ENCODE data around the gene DCLRE1B.

DNA sequence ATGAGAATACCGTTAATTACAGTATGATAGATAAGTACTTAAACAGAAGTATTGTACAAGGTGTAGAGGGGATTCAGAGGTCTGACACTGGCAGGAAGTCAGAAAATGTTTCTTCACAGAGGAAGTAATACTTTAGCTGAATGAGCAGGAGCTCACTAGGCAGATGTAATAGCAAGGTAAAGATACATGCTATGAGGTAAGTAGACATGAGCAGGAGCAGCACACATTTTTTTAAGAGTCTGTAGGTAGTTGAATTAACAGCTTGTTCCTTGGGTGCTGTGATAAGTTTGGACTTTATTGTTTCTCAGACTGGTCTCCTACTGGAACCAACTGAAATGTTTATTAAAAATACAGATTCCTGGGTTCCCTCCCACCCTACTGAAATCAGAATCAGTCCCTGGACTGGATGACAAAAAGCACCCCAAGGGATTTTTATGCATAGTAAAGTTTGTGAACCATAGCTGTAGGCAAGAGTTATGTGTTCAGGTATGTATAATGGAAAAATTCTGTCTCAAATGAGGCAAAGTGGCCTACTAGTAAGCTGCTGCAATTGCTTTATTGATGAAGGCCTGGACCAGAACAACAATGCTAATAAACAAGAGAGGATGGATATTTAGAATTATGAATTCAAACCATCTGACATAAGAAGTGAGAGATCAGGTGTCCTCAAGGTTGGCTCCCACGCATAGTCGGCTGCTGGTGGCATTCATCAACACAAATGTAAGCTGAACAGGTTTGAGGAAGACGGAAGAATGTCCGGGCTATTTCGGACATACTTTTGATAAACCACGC lies 1.4 kb upstream of the DCLRE1B start:
- TF ChIP-seq, protein P1, sequence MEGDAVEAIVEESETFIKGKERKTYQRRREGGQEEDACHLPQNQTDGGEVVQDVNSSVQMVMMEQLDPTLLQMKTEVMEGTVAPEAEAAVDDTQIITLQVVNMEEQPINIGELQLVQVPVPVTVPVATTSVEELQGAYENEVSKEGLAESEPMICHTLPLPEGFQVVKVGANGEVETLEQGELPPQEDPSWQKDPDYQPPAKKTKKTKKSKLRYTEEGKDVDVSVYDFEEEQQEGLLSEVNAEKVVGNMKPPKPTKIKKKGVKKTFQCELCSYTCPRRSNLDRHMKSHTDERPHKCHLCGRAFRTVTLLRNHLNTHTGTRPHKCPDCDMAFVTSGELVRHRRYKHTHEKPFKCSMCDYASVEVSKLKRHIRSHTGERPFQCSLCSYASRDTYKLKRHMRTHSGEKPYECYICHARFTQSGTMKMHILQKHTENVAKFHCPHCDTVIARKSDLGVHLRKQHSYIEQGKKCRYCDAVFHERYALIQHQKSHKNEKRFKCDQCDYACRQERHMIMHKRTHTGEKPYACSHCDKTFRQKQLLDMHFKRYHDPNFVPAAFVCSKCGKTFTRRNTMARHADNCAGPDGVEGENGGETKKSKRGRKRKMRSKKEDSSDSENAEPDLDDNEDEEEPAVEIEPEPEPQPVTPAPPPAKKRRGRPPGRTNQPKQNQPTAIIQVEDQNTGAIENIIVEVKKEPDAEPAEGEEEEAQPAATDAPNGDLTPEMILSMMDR (IDR thresholded peaks at IDR 0.05) = no peak
- no peak for TF ChIP-seq EZH2 (IDR thresholded peaks at IDR 0.05; ENCODE audit: borderline replicate concordance, insufficient read depth, low read depth, low read length, poor library complexity, severe bottlenecking)

Data from B cell (primary cell).